ENCODE results near the gene ZG16. TPM values are rescaled to one million over a fixed set of nuclear protein-coding genes. Genes with fewer than 3 reads are reported as not detected.
A peak's percentile ranks its signal among the peaks of the same experiment; 100 is the strongest.
"Not testable (repeated sequence)": the region's sequence is repeated elsewhere in the genome, so short reads cannot be mapped to it uniquely, and the experiment has no call there.

Gene ZG16
- total and polyA plus RNA-seq, 4 donors = 0.12 to 23.9 (median 4.3) TPM; not detected in 1

DNA sequence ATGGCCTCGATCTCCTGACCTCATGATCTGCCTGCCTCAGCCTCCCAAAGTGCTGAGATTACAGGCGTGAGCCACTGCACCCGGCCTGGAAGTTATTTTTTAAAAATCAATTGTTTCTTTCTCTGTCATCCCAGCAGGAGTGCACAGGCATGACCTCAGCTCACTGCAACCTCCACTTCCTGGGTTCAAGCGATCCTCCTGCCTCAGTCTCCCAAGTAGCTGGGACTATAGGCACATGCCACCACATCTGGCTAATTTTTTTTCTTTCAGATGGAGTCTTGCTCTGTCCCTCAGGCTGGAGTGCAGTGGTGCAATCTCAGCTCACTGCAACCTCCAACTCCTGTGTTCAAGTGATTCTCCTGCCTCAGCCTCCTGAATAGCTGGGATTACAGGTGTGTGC, 9.1 kb downstream of the ZG16 start:
- ATAC-seq (ENCODE audit: low FRiP score); H3K9me3 ChIP-seq (ENCODE audit: control insufficient read depth, low read length); H3K27ac ChIP-seq (ENCODE audit: low read depth in 1 of 2, low read length in 2 of 2); intact Hi-C loops (cut with DNase I); H3K36me3 ChIP-seq (ENCODE audit: control insufficient read depth in 1 of 2, insufficient read depth in 2 of 2, low read length in 1 of 2); H3K27me3 ChIP-seq (ENCODE audit: control insufficient read depth in 1 of 2, insufficient read depth in 2 of 2, low read length in 1 of 2); DNase-seq; H3K4me1 ChIP-seq (ENCODE audit: control insufficient read depth in 1 of 2, insufficient read depth in 2 of 2, low read length in 2 of 2); H3K4me3 ChIP-seq (ENCODE audit: low read length in 2 of 2): not testable (repeated sequence)
- 85 to 86% methylated on average over 4 of the region's 4 CpGs for WGBS, 2 donors

DNA sequence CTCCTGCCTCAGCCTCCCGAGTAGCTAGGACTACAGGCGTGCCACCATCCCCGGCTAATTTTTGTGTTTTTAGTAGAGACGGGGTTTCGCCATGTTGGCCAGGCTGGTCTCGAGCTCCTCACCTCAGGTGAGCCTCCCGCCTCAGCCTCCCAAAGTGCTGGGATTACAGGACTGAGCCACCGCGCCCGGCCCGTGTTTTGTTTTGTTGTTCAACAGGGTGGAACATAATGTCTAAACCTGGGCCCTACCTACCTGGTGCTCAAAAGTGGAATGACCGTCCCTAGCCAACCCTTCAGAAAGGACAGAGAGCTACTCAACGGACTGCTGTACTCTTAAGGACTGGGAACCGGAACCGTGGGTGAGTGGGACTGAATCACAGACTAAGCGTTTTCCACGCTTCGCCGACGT, 11.7 kb downstream of the ZG16 start:
- WGBS, 2 donors = 58 to 59% methylated on average over 20 of the region's 20 CpGs
- Histone ChIP-seq H3K27ac (ENCODE audit: low read depth in 1 of 2, low read length in 2 of 2) (peak overlapping the region; percentile 6 to 80), H3K36me3 (ENCODE audit: control insufficient read depth in 1 of 2, insufficient read depth in 2 of 2, low read length in 1 of 2) (no peaks in the 10 kb centered on the region), H3K9me3 (ENCODE audit: control insufficient read depth, low read length) (no peaks in the 10 kb centered on the region), H3K4me3 (ENCODE audit: low read length in 2 of 2) (peak overlapping the region in 1 of 2 donors; percentile 1), H3K27me3 (ENCODE audit: control insufficient read depth in 1 of 2, insufficient read depth in 2 of 2, low read length in 1 of 2) (no peaks in the 10 kb centered on the region), H3K4me1 (ENCODE audit: control insufficient read depth in 1 of 2, insufficient read depth in 2 of 2, low read length in 2 of 2) (no peaks in the 10 kb centered on the region)
- DNase-seq (no peak), ATAC-seq (ENCODE audit: low FRiP score) (no peak)
- intact Hi-C loops (cut with DNase I) = no loop called here

DNA sequence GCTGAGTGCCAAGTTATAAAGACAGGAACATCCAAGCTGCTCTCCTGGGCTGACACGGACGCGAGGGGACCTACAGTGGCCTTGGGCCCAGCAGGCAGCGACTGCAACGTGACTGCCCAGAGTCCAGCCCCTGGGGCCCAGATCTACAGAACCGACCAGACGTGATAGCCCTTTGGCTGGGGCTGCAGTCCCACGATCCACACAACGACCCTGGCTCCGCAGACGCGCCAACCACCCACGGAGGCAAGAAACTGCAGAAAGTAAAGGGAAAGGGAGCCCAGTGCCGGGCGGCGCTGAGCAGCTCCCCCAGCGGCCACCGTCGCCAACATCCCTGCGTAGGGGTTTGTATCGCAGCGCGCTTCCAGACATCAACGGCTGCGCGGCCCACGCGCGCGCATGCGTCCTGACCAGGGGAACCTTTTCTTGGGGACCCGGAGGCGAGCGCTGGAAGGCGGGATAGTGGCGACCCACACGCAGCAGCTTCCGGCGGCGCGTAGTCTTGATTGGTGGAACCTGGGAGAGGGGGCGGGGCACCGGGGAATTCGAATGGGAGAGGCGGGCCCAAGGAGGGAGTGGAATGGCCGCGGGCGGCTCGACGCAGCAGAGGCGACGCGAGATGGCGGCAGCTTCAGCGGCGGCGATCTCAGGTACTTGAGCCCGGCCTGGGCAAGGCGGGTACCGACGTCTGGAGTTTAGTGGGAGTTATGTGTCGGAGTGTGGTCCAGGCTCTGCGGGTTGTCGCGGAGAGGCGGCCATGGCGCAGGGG, 12.3 kb downstream of the ZG16 start, which contains the start of gene KIF22:
TSS of gene KIF22 (plus strand) at position 569 of the 766 bp plus-strand sequence. CDS start at position 578, 9 bp downstream.
- Histone ChIP-seq H3K9me3 (ENCODE audit: control insufficient read depth, low read length) (no peaks in the 10 kb centered on the region), H3K27ac (ENCODE audit: low read depth in 1 of 2, low read length in 2 of 2) (peak within 1 kb of the TSS; percentile 6 to 80), H3K4me1 (ENCODE audit: control insufficient read depth in 1 of 2, insufficient read depth in 2 of 2, low read length in 2 of 2) (no peaks in the 10 kb centered on the region), H3K36me3 (ENCODE audit: control insufficient read depth in 1 of 2, insufficient read depth in 2 of 2, low read length in 1 of 2) (no peaks in the 10 kb centered on the region), H3K4me3 (ENCODE audit: low read length in 2 of 2) (peak within 1 kb of the TSS; percentile 51 to 77), H3K27me3 (ENCODE audit: control insufficient read depth in 1 of 2, insufficient read depth in 2 of 2, low read length in 1 of 2) (no peaks in the 10 kb centered on the region)
- 0% methylated on average over 64 to 67 of the region's 67 CpGs for WGBS, 2 donors
- ATAC-seq (ENCODE audit: low FRiP score) (peak; percentile 100), DNase-seq (peak; percentile 99 to 100)
- intact Hi-C loops (cut with DNase I) = no loop called here

DNA sequence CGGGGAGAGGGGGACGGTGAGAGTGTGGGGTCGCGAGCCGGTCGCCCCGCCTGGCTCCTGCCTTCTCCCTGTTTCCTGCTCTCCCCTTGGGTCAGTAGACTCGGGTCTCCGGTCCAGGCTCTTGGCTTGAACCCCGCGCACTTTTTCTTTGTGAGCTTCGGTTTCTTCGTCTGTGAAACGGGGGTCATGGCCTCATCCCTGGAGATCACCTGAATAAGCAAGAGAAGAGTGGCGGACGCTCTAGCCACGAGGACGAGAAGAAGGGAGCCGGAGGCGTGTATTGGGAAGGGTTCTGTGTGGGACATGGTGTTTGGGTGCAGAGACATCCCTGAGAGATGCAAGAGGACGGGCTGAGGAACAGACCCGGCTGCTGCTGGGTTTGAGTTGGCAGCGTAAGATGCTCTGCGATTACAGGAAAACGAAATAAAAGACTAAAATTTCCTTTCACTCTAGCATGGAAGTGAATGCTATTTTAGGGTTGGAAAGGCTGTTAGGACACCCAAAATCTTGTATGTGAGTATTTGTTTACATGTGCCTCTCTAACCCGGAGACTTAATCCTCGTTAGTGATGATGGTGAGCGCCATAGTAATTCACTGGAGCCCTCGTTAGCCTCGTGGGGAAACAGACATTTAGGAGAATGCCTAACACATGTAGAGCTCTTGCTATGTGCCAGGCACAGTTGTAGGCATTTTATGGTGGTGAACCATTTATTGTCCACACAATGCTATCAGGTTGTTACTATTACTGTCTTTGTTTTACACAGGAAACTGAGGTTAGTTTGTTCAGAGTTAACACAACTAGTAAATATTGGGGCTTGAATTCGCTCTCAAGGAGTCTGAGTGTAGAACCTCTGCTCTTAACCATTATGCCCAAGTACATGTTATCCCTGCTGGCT, 13.1 kb downstream of the ZG16 start:
- Histone ChIP-seq H3K27ac (ENCODE audit: low read depth in 1 of 2, low read length in 2 of 2) (peak overlapping the region in 1 of 2 donors; percentile 22), H3K4me1 (ENCODE audit: control insufficient read depth in 1 of 2, insufficient read depth in 2 of 2, low read length in 2 of 2) (no peaks in the 10 kb centered on the region), H3K9me3 (ENCODE audit: control insufficient read depth, low read length) (no peaks in the 10 kb centered on the region), H3K4me3 (ENCODE audit: low read length in 2 of 2) (peak overlapping the region; percentile 51 to 77), H3K36me3 (ENCODE audit: control insufficient read depth in 1 of 2, insufficient read depth in 2 of 2, low read length in 1 of 2) (no peaks in the 10 kb centered on the region), H3K27me3 (ENCODE audit: control insufficient read depth in 1 of 2, insufficient read depth in 2 of 2, low read length in 1 of 2) (no peaks in the 10 kb centered on the region)
- peak; percentile 1 for ATAC-seq (ENCODE audit: low FRiP score)
- 2% methylated on average over 25 to 31 of the region's 31 CpGs for WGBS, 2 donors
- intact Hi-C loops (cut with DNase I) = no loop called here
- DNase-seq = no peak

DNA sequence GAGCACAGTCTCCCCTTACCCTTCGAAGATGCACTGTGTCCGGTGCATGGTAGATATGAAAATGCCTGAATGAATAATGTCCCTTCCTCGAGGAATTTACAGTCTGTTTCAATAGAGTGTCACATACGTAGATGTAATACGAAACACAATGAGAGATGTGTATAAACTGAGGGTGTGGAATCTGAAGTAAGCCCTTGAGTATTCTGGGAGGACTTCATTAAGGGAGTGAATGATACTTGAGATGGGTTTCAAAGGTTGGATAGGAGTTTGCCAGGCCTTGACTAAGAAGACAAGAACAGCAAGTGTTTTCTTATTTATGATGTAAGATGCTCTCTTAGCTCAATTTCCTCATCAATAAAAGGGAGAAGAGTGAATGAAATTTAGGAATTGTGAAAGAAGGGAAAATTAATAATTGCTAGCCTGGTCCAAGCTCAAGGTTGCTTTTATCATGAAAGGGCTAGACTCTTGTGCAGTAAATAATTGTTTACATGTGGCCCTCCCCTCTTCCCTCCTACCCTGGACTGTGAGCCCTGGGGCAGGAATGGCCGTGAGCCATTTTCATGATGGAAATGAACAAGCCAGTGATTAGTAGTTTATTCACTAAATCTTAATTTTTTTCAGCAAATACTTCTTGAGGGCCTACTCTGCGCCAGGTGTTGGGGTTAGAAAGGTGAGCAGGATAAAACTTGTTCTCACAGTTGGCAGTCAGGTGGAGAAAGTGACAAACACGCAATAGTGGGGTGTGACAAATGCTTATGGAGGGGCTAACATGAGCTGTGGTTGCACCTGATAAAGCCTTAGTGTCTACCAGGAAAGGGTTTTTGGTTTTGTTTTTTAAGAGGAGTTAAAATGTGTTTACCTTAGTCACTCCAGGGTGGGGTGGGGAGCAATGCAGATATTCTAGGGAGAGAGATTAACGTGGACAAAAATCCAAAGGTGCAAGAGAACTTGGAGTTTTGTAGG, 14.1 kb downstream of the ZG16 start:
- Histone ChIP-seq H3K4me1 (ENCODE audit: control insufficient read depth in 1 of 2, insufficient read depth in 2 of 2, low read length in 2 of 2) (no peaks in the 10 kb centered on the region), H3K4me3 (ENCODE audit: low read length in 2 of 2) (no peak overlapping the region), H3K9me3 (ENCODE audit: control insufficient read depth, low read length) (no peaks in the 10 kb centered on the region), H3K27me3 (ENCODE audit: control insufficient read depth in 1 of 2, insufficient read depth in 2 of 2, low read length in 1 of 2) (no peaks in the 10 kb centered on the region), H3K36me3 (ENCODE audit: control insufficient read depth in 1 of 2, insufficient read depth in 2 of 2, low read length in 1 of 2) (no peaks in the 10 kb centered on the region), H3K27ac (ENCODE audit: low read depth in 1 of 2, low read length in 2 of 2) (no peak overlapping the region)
- ATAC-seq (ENCODE audit: low FRiP score) = no peak
- intact Hi-C loops (cut with DNase I) = no loop called here
- 73 to 74% methylated on average over 9 of the region's 9 CpGs for WGBS, 2 donors
- no peak for DNase-seq

DNA sequence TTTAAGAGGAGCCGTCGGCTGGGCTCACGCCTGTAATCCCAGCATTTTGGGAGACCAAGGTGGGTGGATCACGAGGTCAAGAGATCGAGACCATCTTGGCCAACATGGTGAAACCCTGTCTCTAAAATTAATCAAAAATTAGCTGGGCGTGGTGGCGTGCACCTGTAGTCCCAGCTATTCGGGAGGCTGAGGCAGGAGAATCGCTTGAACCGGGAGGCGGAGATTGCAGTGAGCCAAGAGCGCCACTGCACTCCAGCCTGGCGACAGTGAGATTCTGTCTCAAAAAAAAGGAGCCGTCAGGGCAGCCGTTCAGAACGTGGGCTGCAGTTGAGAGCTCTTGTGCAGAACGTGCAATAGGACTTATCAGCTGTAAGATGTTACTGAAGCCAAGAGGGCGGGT, 15.1 kb downstream of the ZG16 start:
- H3K36me3 ChIP-seq (ENCODE audit: control insufficient read depth in 1 of 2, insufficient read depth in 2 of 2, low read length in 1 of 2); ATAC-seq (ENCODE audit: low FRiP score); H3K4me1 ChIP-seq (ENCODE audit: control insufficient read depth in 1 of 2, insufficient read depth in 2 of 2, low read length in 2 of 2); H3K9me3 ChIP-seq (ENCODE audit: control insufficient read depth, low read length); H3K27ac ChIP-seq (ENCODE audit: low read depth in 1 of 2, low read length in 2 of 2); H3K4me3 ChIP-seq (ENCODE audit: low read length in 2 of 2); DNase-seq; H3K27me3 ChIP-seq (ENCODE audit: control insufficient read depth in 1 of 2, insufficient read depth in 2 of 2, low read length in 1 of 2); intact Hi-C loops (cut with DNase I): not testable (repeated sequence)
- 90 to 91% methylated on average over 18 of the region's 18 CpGs for WGBS, 2 donors

DNA sequence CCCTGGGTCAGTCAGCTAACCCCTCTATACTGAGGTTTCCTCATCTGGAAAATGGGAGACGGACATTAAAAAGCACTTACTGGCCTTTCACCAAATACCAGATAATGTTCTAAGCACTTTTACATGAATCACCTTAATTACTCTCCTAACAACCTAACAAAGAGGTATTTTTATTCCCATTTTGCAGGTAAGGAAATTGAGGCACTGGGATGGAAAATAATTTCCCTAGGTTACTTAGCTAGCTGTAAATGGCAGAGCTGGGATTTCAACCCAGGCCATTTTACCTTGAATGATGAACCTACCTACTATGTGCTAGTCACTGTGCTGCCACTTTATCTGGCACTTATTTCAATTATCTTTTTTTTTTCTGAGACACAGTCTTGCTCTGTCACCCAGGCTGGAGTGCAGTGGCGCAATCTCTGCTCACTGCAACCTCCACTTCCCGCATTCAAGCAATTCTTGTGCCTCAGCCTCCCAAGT, 16.2 kb downstream of the ZG16 start:
- WGBS, 2 donors = 96 to 99% methylated on average over 3 of the region's 3 CpGs
- intact Hi-C loops (cut with DNase I) = no loop called here
- no peak for ATAC-seq (ENCODE audit: low FRiP score)

DNA sequence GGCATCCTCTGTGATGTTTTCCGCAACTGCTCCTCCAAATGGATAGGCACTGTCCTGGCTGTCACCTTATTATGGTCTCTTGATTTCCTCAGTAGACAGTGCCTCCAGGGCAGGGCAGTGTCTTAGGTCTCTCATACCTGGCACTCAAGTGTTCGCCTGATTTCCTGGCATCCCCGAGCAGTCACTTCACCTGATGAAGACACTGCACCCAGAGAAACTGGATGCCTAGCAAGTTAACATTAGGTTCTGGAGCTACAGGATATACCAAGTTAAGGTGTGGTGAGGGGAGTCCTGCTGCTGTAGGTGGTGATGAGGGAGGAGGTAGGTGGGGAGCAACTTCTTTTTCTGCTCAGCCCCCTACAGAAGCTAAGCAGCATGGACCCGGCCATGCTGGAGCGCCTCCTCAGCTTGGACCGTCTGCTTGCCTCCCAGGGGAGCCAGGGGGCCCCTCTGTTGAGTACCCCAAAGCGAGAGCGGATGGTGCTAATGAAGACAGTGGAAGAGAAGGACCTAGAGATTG, 24.4 kb downstream of the ZG16 start:
- intact Hi-C loops (cut with DNase I) = no loop called here
- Histone ChIP-seq H3K36me3 (ENCODE audit: control insufficient read depth in 1 of 2, insufficient read depth in 2 of 2, low read length in 1 of 2) (peaks cover 0 to 2% of the 10 kb centered on the region in 2 donors), H3K9me3 (ENCODE audit: control insufficient read depth, low read length) (no peaks in the 10 kb centered on the region), H3K4me3 (ENCODE audit: low read length in 2 of 2) (no peak overlapping the region), H3K27me3 (ENCODE audit: control insufficient read depth in 1 of 2, insufficient read depth in 2 of 2, low read length in 1 of 2) (no peaks in the 10 kb centered on the region), H3K27ac (ENCODE audit: low read depth in 1 of 2, low read length in 2 of 2) (no peak overlapping the region), H3K4me1 (ENCODE audit: control insufficient read depth in 1 of 2, insufficient read depth in 2 of 2, low read length in 2 of 2) (no peaks in the 10 kb centered on the region)
- ATAC-seq (ENCODE audit: low FRiP score) (no peak), DNase-seq (no peak)
- 93 to 95% methylated on average over 8 of the region's 8 CpGs for WGBS, 2 donors

More for the DNA sequence above, 16.2 kb downstream of the ZG16 start:
- Histone ChIP-seq H3K4me1 (ENCODE audit: control insufficient read depth in 1 of 2, insufficient read depth in 2 of 2, low read length in 2 of 2) (no peaks in the 10 kb centered on the region), H3K27me3 (ENCODE audit: control insufficient read depth in 1 of 2, insufficient read depth in 2 of 2, low read length in 1 of 2) (no peaks in the 10 kb centered on the region), H3K4me3 (ENCODE audit: low read length in 2 of 2) (no peak overlapping the region), H3K27ac (ENCODE audit: low read depth in 1 of 2, low read length in 2 of 2) (no peak overlapping the region), H3K9me3 (ENCODE audit: control insufficient read depth, low read length) (no peaks in the 10 kb centered on the region), H3K36me3 (ENCODE audit: control insufficient read depth in 1 of 2, insufficient read depth in 2 of 2, low read length in 1 of 2) (peaks cover 0 to 2% of the 10 kb centered on the region in 2 donors)
- no peak for DNase-seq
